ENCODE data around the gene KANSL1. TPM values are rescaled to one million over a fixed set of nuclear protein-coding genes. Genes with fewer than 3 reads are reported as not detected.

Gene KANSL1
- total and polyA plus RNA-seq, 2 of the 4 experiments (the other 2 are of a cell fraction) = 19.1 to 49.6 TPM

DNA sequence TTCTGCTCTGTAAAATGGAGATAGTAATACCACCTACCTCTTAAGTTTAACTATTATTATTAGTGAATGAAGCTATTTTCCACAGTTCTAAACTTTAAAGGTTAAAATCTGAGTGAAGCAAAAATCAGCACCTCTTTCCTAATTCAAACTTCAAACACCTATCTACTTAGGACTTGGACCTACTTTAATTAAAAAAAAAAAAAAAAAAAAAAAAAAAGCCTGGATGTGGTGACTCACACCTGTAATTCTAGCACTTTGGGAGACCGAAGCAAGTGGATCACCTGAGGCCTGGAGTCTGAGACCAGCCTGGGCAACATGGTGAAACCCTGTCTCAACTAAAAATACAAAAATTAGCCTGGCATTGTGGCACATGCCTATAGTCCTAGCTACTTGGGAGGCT, 5.0 kb upstream of the KANSL1 start:
- intact Hi-C loops (cut with micrococcal nuclease) = no loop called here

More for the DNA sequence above, 5.0 kb upstream of the KANSL1 start:
- H3K14ac ChIP-seq (replicated peaks; ENCODE audit: low read depth, low read length) = no peak overlapping the region
- no peaks in the 10 kb centered on the region for H3K36me3 ChIP-seq (ENCODE audit: control insufficient read depth, insufficient read depth, low read length)
- H4K20me1 ChIP-seq (ENCODE audit: insufficient read depth, low read length) = peaks cover 26% of the 10 kb centered on the region
- H3K27ac ChIP-seq (ENCODE audit: insufficient read depth, low read length) = no peak overlapping the region
- H2BK15ac ChIP-seq (ENCODE audit: low read depth, low read length) = no peak overlapping the region
- peaks cover 11% of the 10 kb centered on the region for H3K4me1 ChIP-seq (ENCODE audit: control insufficient read depth, insufficient read depth, low read length)
- H3K9me1 ChIP-seq (ENCODE audit: insufficient read depth, low read length) = peaks cover 14% of the 10 kb centered on the region; the same call in 1 of the 2 replicates
- no TSS peak for BruUV-seq (replicated peaks)
- TF ChIP-seq BHLHE40 (IDR thresholded peaks at IDR 0.05; ENCODE audit: low read depth, low read length) = no peak
- TF ChIP-seq, protein P1, sequence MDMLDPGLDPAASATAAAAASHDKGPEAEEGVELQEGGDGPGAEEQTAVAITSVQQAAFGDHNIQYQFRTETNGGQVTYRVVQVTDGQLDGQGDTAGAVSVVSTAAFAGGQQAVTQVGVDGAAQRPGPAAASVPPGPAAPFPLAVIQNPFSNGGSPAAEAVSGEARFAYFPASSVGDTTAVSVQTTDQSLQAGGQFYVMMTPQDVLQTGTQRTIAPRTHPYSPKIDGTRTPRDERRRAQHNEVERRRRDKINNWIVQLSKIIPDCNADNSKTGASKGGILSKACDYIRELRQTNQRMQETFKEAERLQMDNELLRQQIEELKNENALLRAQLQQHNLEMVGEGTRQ (IDR thresholded peaks at IDR 0.05; ENCODE audit: low read depth, low read length) = no peak
- TF ChIP-seq, protein P2, sequence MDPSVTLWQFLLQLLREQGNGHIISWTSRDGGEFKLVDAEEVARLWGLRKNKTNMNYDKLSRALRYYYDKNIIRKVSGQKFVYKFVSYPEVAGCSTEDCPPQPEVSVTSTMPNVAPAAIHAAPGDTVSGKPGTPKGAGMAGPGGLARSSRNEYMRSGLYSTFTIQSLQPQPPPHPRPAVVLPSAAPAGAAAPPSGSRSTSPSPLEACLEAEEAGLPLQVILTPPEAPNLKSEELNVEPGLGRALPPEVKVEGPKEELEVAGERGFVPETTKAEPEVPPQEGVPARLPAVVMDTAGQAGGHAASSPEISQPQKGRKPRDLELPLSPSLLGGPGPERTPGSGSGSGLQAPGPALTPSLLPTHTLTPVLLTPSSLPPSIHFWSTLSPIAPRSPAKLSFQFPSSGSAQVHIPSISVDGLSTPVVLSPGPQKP (IDR thresholded peaks at IDR 0.05; ENCODE audit: borderline replicate concordance, low read depth, low read length) = no peak
- no peak for TF ChIP-seq CEBPB (IDR thresholded peaks at IDR 0.05; ENCODE audit: low read depth, low read length)
- TF ChIP-seq RAD21 (IDR thresholded peaks at IDR 0.05; ENCODE audit: low read length) = no peak
- no peak for TF ChIP-seq MAFK (IDR thresholded peaks at IDR 0.05; ENCODE audit: low read depth, low read length)
- no peak for TF ChIP-seq CHD1 (IDR thresholded peaks at IDR 0.05; ENCODE audit: low read depth, low read length)
- no peak for TF ChIP-seq FOS (IDR thresholded peaks at IDR 0.05; ENCODE audit: low read depth, low read length)
- no peak for TF ChIP-seq SMC3 (IDR thresholded peaks at IDR 0.05; ENCODE audit: low read depth, low read length)
- no peak for TF ChIP-seq MAZ (IDR thresholded peaks at IDR 0.05; ENCODE audit: borderline replicate concordance, low read depth, low read length)
- TF ChIP-seq POLR2A (IDR thresholded peaks at IDR 0.05; ENCODE audit: low read depth, low read length) = no peak
- TF ChIP-seq NFE2L2 (IDR thresholded peaks at IDR 0.05; ENCODE audit: low read depth, low read length) = no peak
- TF ChIP-seq, protein P3, sequence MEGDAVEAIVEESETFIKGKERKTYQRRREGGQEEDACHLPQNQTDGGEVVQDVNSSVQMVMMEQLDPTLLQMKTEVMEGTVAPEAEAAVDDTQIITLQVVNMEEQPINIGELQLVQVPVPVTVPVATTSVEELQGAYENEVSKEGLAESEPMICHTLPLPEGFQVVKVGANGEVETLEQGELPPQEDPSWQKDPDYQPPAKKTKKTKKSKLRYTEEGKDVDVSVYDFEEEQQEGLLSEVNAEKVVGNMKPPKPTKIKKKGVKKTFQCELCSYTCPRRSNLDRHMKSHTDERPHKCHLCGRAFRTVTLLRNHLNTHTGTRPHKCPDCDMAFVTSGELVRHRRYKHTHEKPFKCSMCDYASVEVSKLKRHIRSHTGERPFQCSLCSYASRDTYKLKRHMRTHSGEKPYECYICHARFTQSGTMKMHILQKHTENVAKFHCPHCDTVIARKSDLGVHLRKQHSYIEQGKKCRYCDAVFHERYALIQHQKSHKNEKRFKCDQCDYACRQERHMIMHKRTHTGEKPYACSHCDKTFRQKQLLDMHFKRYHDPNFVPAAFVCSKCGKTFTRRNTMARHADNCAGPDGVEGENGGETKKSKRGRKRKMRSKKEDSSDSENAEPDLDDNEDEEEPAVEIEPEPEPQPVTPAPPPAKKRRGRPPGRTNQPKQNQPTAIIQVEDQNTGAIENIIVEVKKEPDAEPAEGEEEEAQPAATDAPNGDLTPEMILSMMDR (conservative IDR thresholded peaks at IDR 0.05; ENCODE audit: low read depth, low read length) = no peak
- H2AK5ac ChIP-seq (ENCODE audit: low read depth, low read length) = no peak overlapping the region
- no peaks in the 10 kb centered on the region for H3K9me3 ChIP-seq (ENCODE audit: control insufficient read depth, insufficient read depth, low read length)
- no peak overlapping the region for H3K18ac ChIP-seq (ENCODE audit: low read depth, low read length)
- no peak overlapping the region for H2AFZ ChIP-seq (replicated peaks; ENCODE audit: low read length, poor library complexity)
- H3K4ac ChIP-seq (ENCODE audit: low read depth, low read length) = no peak overlapping the region
- H3K79me1 ChIP-seq (ENCODE audit: low read depth in 1 of 2, low read length in 2 of 2) = peaks cover 20 to 83% of the 10 kb centered on the region in 2 experiments
- H2BK20ac ChIP-seq (ENCODE audit: low read depth, low read length) = no peak overlapping the region
- H3K27me3 ChIP-seq (ENCODE audit: control insufficient read depth, insufficient read depth, low read length) = no peaks in the 10 kb centered on the region
- H2AK9ac ChIP-seq (replicated peaks; ENCODE audit: low read depth, low read length, poor library complexity) = no peak overlapping the region
- in situ Hi-C loops (cut with MboI; ENCODE audit: low sequenced_read_pairs) = no loop called here
- H3K23ac ChIP-seq (ENCODE audit: low read depth, low read length) = no peak overlapping the region
- no peak overlapping the region for H3K4me2 ChIP-seq (ENCODE audit: low read depth, low read length)
- DNase-seq = no peak
- no peak overlapping the region for H3K9ac ChIP-seq (ENCODE audit: low read depth, low read length)
- no peak overlapping the region for H2BK120ac ChIP-seq (ENCODE audit: low read depth, low read length)
- no peak overlapping the region for H3K4me3 ChIP-seq (ENCODE audit: insufficient read depth, low read depth, low read length)
- POLR2A ChIA-PET (ENCODE audit: unreplicated experiment) = no interaction called here
- no peak for ATAC-seq (ENCODE audit: low read depth)
- no peak overlapping the region for H4K91ac ChIP-seq (ENCODE audit: insufficient read depth, low read depth, low read length)
- H3K56ac ChIP-seq (ENCODE audit: extremely low read depth, insufficient read depth, low read length) = no peak overlapping the region
- no peak overlapping the region for H2BK5ac ChIP-seq (ENCODE audit: low read depth, low read length, poor library complexity, severe bottlenecking)
- CTCF ChIA-PET = interaction anchor here (0.7 kb wide), 1 partner anchor 89 kb away, joined by 5 read pairs; no protein-coding TSS in a partner anchor
- H4K8ac ChIP-seq (ENCODE audit: low read depth in 2 of 2, low read length in 2 of 2) = no peak overlapping the region
- dilution Hi-C loops (cut with HindIII; ENCODE audit: low sequenced_read_pairs, unreplicated experiment) = no loop called here
- no CpG with 5 or more reads among the region's 1 CpG for WGBS, 2 experiments (ENCODE audit: extremely low coverage in 2 of 2, insufficient read length in 1 of 2)
- no peak overlapping the region for H4K5ac ChIP-seq (ENCODE audit: low read depth, low read length)

All from IMR-90 (cell line).